Prostate gland (tissue), 2 donors: ENCODE data around the gene C12orf56. TPM values are rescaled to one million over a fixed set of nuclear protein-coding genes. Genes with fewer than 3 reads are reported as not detected.

Experiments used
- DNase-seq: peaks from one replicate; pipeline ENCODE4 v3.0.0-alpha.2; 2019; ENCODE audit warnings: low spot score
- H3K27ac ChIP-seq, 2 donors: fragments of 200-600 bp; sonication (generic); 2 replicates each; pipeline ENCODE4 v1.5.1; 2017 to 2019
- H3K27me3 ChIP-seq: fragments of 200-600 bp; sonication (generic); replicated peaks from 2 replicates; pipeline ENCODE4 v1.5.1; 2019; ENCODE audit not compliant: insufficient read depth
- H3K36me3 ChIP-seq, 2 donors: fragments of 200-600 bp; sonication (generic); 1 replicate in 1 of 2; 2 replicates in 1 of 2; pipeline versions ENCODE4 v1.5.1 to v1.8.1; 2017 to 2019
- H3K4me1 ChIP-seq: fragments of 200-600 bp; sonication (generic); replicated peaks from 2 replicates; pipeline ENCODE4 v1.5.1; 2019
- H3K4me3 ChIP-seq, 2 donors: fragments of 200-600 bp; sonication (generic); 2 replicates each; pipeline ENCODE4 v1.5.1; 2017 to 2019
- H3K9me3 ChIP-seq: fragments of 200-600 bp; sonication (generic); 2 replicates; pipeline ENCODE4 v1.5.1; 2017
- POLR2A ChIP-seq: fragments of 450-650 bp; IDR thresholded peaks from one replicate; pipeline ENCODE4 v1.6.1; 2016; ENCODE audit warnings: antibody characterized with exemption, mild to moderate bottlenecking
- POLR2AphosphoS5 ChIP-seq: sonication (generic); formaldehyde crosslinking; IDR thresholded peaks from one replicate; pipeline ENCODE4 v1.6.1; 2017; ENCODE audit warnings: antibody characterized with exemption
- WGBS: methylation state at CpG from one replicate; pipeline ENCODE4 v1.1.5; 2018; 5-methylcytosine and 5-hydroxymethylcytosine counted together
- intact Hi-C: fragments of 100-400 bp; cut with DNase I; formaldehyde crosslinking; loops from one replicate; pipeline ENCODE4 v1.14.2; 2022
- total RNA-seq, 2 donors: library from RNA; depleted of rRNA; stranded (reverse); fragments of >200 nt; gene quantifications; one replicate each; pipeline ENCODE4 v1.1.0, GENCODE V29; 2016
- TF ChIP-seq, protein P1 (sequence below), 4 experiments: fragments of 200-600 bp in 2 of 4; fragments of 450-650 bp in 2 of 4; sonication (generic) in 2 of 4; IDR thresholded peaks; 1 replicate in 3 of 4; 2 replicates in 1 of 4; pipeline ENCODE4 v1.5.1; 2016 to 2019; ENCODE audit warnings: antibody characterized with exemption in 4 of 4, mild to moderate bottlenecking in 2 of 4, moderate library complexity in 2 of 4

The C12orf56 gene
- total RNA-seq, 2 donors from 2014 or later, result 0.91 to 2.1 TPM

DNA sequence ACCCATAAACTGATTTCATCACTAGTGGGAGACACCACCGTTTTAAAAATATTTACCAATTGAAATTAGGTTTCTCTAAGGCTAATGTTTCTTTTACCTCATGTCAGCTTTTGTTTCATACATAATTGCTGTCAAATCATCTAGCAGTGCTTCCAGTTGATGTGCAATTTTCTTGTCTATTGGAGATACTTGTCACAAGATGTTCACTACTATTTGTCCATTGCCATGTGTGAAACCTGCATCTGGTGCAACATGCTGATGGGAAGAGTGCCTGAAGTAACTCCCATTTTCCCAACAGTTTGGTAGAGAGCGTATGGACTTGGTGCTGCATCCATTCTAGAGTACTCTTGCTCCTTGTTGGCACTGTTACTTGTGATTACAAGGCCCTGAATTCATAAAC lies 23.3 kb upstream of the C12orf56 start:
- no peaks in the 10 kb centered on the region for H3K27me3 ChIP-seq
- no peak for DNase-seq
- H3K36me3 ChIP-seq, result no peaks in the 10 kb centered on the region
- intact Hi-C loops, result no loop called here
- no peaks in the 10 kb centered on the region for H3K4me1 ChIP-seq
- no peak for TF ChIP-seq POLR2AphosphoS5
- TF ChIP-seq POLR2A, result no peak
- TF ChIP-seq, protein P1, sequence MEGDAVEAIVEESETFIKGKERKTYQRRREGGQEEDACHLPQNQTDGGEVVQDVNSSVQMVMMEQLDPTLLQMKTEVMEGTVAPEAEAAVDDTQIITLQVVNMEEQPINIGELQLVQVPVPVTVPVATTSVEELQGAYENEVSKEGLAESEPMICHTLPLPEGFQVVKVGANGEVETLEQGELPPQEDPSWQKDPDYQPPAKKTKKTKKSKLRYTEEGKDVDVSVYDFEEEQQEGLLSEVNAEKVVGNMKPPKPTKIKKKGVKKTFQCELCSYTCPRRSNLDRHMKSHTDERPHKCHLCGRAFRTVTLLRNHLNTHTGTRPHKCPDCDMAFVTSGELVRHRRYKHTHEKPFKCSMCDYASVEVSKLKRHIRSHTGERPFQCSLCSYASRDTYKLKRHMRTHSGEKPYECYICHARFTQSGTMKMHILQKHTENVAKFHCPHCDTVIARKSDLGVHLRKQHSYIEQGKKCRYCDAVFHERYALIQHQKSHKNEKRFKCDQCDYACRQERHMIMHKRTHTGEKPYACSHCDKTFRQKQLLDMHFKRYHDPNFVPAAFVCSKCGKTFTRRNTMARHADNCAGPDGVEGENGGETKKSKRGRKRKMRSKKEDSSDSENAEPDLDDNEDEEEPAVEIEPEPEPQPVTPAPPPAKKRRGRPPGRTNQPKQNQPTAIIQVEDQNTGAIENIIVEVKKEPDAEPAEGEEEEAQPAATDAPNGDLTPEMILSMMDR (IDR thresholded peaks at IDR 0.05), result no peak
- WGBS, result 90% methylated on average over 2 of the region's 2 CpGs
- no peaks in the 10 kb centered on the region for H3K9me3 ChIP-seq
- H3K4me3 ChIP-seq, result no peak overlapping the region
- no peak overlapping the region for H3K27ac ChIP-seq

DNA sequence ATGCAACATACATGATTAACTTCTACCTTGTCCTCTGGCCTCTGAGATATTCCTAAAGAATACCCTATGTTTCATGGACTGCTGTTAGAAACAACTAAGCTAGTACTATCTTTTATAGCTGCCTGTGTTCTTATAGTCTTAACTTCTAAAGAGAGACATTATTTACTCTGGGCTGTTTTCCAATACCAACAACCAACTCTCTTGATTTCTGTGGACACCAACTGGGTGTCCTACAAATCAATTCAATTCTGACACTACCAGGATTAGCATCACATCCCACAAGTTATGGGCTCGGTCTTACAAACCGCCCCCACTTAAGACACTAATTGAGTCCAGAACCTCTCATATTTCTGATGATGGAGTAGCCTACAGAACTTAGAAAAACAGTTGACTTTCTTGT lies 21.9 kb upstream of the C12orf56 start:
- 89% methylated on average over 2 of the region's 2 CpGs for WGBS
- no peaks in the 10 kb centered on the region for H3K4me1 ChIP-seq
- no peaks in the 10 kb centered on the region for H3K36me3 ChIP-seq
- no peaks in the 10 kb centered on the region for H3K9me3 ChIP-seq
- DNase-seq, result no peak
- no peaks in the 10 kb centered on the region for H3K27me3 ChIP-seq
- TF ChIP-seq POLR2A (no peak), POLR2AphosphoS5 (no peak)
- TF ChIP-seq, protein P1 (IDR thresholded peaks at IDR 0.05), result no peak
- H3K4me3 ChIP-seq, result no peak overlapping the region
- intact Hi-C loops, result no loop called here
- no peak overlapping the region for H3K27ac ChIP-seq

DNA sequence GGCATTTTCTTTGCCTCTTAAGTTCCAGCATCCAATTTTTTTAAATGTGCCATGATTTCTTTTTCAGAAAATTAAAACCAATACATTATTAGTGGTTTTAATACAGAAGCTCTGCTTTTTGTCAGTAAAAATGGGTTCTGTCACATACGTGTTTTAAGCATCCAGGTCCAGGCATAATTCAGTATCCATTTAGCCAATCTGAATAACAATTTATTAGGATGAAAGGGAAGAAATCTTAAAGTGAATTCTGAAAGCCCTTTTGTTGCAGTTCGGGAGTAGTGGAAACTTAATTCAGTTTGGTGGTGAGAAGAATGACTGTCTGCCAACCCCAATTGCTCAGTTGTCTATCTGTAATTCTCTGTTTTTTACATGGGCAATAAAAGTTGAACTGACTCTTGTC lies 20.9 kb upstream of the C12orf56 start:
- intact Hi-C loops, result no loop called here
- whole genome bisulfite sequencing, result 82% methylated on average over 2 of the region's 2 CpGs
- Histone ChIP-seq H3K4me3 (no peak overlapping the region), H3K27ac (no peak overlapping the region), H3K36me3 (no peaks in the 10 kb centered on the region), H3K4me1 (no peaks in the 10 kb centered on the region), H3K9me3 (no peaks in the 10 kb centered on the region), H3K27me3 (no peaks in the 10 kb centered on the region)
- no peak for DNase-seq
- TF ChIP-seq POLR2A (no peak), POLR2AphosphoS5 (no peak)
- TF ChIP-seq, protein P1 (IDR thresholded peaks at IDR 0.05), result no peak

DNA sequence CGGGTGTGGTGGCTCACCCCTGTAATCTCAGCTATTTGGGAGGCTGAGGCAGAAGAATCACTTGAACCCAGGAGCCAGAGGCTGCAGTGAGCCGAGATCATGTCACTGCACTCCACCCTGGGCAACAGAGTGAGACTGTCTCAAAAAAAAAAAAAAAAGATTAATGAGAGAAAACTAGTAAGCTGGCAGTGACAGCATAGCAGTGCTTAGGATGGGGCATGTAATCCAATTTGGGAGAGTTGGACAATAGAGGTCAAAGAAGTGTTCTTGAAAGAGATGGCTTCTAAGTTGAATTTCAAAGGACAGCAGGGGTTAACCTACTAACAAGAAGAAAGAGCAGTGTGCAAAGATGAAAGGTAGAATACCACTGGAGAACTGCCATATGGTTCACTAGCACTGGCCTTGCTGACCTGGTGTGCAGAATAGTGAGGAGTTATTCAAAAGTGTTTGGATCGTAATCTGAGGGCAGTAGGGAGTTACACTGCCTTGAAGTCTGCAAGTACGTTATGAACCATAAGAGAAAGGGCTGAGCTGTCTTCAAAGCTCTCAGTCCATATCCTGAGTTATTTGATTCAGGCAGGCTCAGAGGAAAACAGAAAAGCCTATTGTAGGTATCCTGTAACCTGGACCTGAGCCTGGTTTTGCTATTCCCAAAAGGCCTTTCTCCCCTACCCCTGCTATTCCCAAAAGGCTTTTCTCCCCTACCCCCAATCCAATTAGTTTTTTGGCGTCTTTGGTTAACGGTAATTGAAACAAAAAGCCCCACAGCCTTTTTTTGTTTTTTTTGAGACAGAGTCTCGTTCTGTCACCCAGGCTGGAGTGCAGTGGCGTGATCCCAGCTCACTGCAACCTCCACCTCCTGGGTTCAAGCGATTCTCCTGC lies 17.0 kb upstream of the C12orf56 start:
- Histone ChIP-seq H3K4me3 (no peak overlapping the region), H3K27me3 (no peaks in the 10 kb centered on the region), H3K36me3 (no peaks in the 10 kb centered on the region), H3K9me3 (no peaks in the 10 kb centered on the region), H3K27ac (no peak overlapping the region), H3K4me1 (peaks cover 3% of the 10 kb centered on the region)
- intact Hi-C loops, result loop anchor here (10.0 kb wide), 1 partner anchor 563 kb away; the partner anchor contains the start of gene SRGAP1
- WGBS, result 82% methylated on average over 9 of the region's 9 CpGs
- TF ChIP-seq POLR2AphosphoS5 (no peak), POLR2A (no peak)
- TF ChIP-seq, protein P1 (IDR thresholded peaks at IDR 0.05), result no peak
- no peak for DNase-seq
